ENCODE measurements around the gene TMEM171. TPM values are rescaled to one million over a fixed set of nuclear protein-coding genes. Genes with fewer than 3 reads are reported as not detected.

Gene TMEM171
- total and polyA plus RNA-seq, 7 donors, result 21.7 to 49.9 (median 46.8) TPM; not detected in 4

DNA sequence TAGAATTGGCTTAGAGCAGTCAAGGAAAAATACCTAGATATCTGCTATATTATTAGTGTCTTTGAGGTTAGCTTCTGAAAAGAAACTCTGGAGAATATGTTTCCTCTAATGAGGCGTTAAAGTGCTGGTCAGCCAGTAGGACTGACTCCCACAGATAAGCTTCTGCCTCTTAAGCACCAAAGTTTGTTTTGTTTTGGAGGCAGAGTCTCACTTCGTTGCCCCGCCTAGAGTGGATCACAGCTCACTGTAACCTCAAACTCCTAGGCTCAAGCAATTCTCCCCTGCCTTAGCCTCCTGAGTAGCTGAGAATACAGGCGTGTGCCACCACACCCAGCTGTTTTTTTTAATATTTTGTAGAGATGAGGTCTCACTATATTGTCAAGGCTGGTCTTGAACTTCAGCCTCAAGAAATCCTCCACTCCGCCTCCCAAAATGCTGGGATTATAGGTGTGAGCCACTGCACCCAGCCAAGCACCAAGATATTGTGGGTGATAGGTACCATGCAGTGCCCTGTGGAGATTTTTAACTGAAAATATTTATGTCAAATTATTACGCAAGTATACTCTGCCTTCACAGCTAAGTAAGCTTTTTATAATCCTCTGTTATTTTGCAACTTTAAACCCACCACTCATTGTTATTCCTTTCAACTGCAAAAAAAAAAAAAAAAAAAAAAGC lies 24.7 kb upstream of the TMEM171 start:
- H3K36me3 ChIP-seq, result peaks cover 0 to 15% (median 0%) of the 10 kb centered on the region in 4 donors
- no peak overlapping the region for H3K4me3 ChIP-seq
- H3K27ac ChIP-seq, result no peak overlapping the region
- TF ChIP-seq POLR2A (IDR thresholded peaks at IDR 0.05) (no peak), POLR2AphosphoS5 (IDR thresholded peaks at IDR 0.05) (no peak), EP300 (IDR thresholded peaks at IDR 0.05) (no peak)
- TF ChIP-seq, protein P1, sequence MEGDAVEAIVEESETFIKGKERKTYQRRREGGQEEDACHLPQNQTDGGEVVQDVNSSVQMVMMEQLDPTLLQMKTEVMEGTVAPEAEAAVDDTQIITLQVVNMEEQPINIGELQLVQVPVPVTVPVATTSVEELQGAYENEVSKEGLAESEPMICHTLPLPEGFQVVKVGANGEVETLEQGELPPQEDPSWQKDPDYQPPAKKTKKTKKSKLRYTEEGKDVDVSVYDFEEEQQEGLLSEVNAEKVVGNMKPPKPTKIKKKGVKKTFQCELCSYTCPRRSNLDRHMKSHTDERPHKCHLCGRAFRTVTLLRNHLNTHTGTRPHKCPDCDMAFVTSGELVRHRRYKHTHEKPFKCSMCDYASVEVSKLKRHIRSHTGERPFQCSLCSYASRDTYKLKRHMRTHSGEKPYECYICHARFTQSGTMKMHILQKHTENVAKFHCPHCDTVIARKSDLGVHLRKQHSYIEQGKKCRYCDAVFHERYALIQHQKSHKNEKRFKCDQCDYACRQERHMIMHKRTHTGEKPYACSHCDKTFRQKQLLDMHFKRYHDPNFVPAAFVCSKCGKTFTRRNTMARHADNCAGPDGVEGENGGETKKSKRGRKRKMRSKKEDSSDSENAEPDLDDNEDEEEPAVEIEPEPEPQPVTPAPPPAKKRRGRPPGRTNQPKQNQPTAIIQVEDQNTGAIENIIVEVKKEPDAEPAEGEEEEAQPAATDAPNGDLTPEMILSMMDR (IDR thresholded peaks at IDR 0.05), result no peak
- no peak for DNase-seq
- H3K9me3 ChIP-seq, result peaks cover 0 to 4% (median 1%) of the 10 kb centered on the region in 4 donors
- H3K27me3 ChIP-seq, result no peaks in the 10 kb centered on the region
- intact Hi-C loops (cut with DNase I), result no loop called here
- WGBS, 2 donors, result 89 to 92% methylated on average over 6 of the region's 6 CpGs
- H3K4me1 ChIP-seq, result no peaks in the 10 kb centered on the region

DNA sequence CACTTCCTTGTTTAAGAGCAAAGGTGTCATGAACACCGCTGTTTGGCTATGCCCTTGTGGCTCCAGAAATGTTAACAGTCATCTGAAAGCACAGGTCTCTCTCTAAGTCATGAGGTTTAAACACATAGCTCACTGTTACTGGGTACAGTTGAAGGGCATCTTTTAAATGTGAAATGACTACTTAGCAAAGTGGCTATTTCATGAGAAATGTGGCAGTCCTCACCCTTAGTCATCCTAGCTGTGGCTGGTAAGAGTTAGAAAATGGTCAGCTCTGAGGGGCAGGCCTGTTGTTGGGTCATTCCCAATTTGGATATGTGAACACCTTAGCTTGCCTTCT lies 24.2 kb upstream of the TMEM171 start:
- H3K27ac ChIP-seq, result no peak overlapping the region
- peaks cover 0 to 4% (median 1%) of the 10 kb centered on the region in 4 donors for H3K9me3 ChIP-seq
- intact Hi-C loops (cut with DNase I), result no loop called here
- DNase-seq, result no peak
- TF ChIP-seq, protein P1 (IDR thresholded peaks at IDR 0.05), result no peak
- TF ChIP-seq EP300 (IDR thresholded peaks at IDR 0.05), result no peak
- TF ChIP-seq POLR2A (IDR thresholded peaks at IDR 0.05), result no peak
- no peak for TF ChIP-seq POLR2AphosphoS5 (IDR thresholded peaks at IDR 0.05)
- peaks cover 0 to 10% (median 0%) of the 10 kb centered on the region in 4 donors for H3K36me3 ChIP-seq
- no peaks in the 10 kb centered on the region for H3K4me1 ChIP-seq
- 64 to 73% methylated on average over 1 of the region's 1 CpG for WGBS, 2 donors
- H3K27me3 ChIP-seq, result no peaks in the 10 kb centered on the region
- no peak overlapping the region for H3K4me3 ChIP-seq

DNA sequence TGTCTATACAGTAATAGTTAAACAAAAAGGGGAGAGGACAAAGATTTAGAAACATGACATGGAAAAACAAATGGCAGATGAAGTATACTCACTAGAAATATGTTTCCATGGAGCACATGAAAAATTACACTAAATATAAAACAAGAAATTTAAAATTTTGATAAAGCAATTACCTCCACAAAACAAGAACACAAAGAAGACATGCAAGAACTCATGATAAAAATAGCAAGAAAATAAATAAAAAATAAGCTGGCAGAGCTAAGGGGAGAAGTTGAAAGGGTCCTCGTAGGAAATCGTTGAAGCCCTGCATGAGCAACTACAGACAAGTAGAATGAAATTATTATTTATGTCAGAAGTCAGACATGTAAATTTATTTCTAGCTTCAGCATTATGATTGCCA lies 22.6 kb upstream of the TMEM171 start:
- peaks cover 0 to 4% (median 1%) of the 10 kb centered on the region in 4 donors for H3K9me3 ChIP-seq
- intact Hi-C loops (cut with DNase I), result no loop called here
- no peaks in the 10 kb centered on the region for H3K4me1 ChIP-seq
- DNase-seq, result no peak
- H3K4me3 ChIP-seq, result no peak overlapping the region
- H3K27ac ChIP-seq, result no peak overlapping the region
- no peak for TF ChIP-seq POLR2AphosphoS5 (IDR thresholded peaks at IDR 0.05)
- no peak for TF ChIP-seq POLR2A (IDR thresholded peaks at IDR 0.05)
- TF ChIP-seq EP300 (IDR thresholded peaks at IDR 0.05), result no peak
- TF ChIP-seq, protein P1 (IDR thresholded peaks at IDR 0.05), result no peak
- no peaks in the 10 kb centered on the region for H3K27me3 ChIP-seq
- no peaks in the 10 kb centered on the region for H3K36me3 ChIP-seq
- WGBS, 2 donors, result 93 to 96% methylated on average over 2 of the region's 2 CpGs

DNA sequence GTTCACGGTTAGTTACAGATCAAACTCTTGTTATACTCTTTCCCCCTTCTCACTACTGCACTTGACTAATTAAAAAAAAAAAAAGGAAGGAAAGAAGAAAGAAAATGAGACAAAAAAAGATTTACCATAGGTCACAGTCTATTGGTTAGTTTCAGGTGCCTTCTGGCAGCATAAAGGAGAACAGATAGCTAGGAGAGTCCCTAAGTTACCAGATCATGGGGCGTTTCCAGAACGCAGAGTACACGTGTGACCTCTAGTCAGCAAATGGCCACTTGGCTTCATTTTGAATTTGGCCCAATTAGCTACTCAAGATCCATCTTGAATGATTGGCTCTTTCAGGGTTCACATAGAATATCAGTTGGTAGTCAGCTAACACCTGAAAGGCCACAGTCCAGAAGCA lies 20.3 kb upstream of the TMEM171 start:
- Histone ChIP-seq H3K36me3 (no peaks in the 10 kb centered on the region), H3K9me3 (peaks cover 0 to 4% (median 1%) of the 10 kb centered on the region in 4 donors), H3K27me3 (no peaks in the 10 kb centered on the region), H3K4me1 (no peaks in the 10 kb centered on the region), H3K4me3 (no peak overlapping the region), H3K27ac (no peak overlapping the region)
- TF ChIP-seq EP300 (IDR thresholded peaks at IDR 0.05) (no peak), POLR2A (IDR thresholded peaks at IDR 0.05) (no peak), POLR2AphosphoS5 (IDR thresholded peaks at IDR 0.05) (no peak)
- TF ChIP-seq, protein P1 (IDR thresholded peaks at IDR 0.05), result no peak
- intact Hi-C loops (cut with DNase I), result no loop called here
- WGBS, 2 donors, result 89 to 94% methylated on average over 4 of the region's 4 CpGs
- no peak for DNase-seq

DNA sequence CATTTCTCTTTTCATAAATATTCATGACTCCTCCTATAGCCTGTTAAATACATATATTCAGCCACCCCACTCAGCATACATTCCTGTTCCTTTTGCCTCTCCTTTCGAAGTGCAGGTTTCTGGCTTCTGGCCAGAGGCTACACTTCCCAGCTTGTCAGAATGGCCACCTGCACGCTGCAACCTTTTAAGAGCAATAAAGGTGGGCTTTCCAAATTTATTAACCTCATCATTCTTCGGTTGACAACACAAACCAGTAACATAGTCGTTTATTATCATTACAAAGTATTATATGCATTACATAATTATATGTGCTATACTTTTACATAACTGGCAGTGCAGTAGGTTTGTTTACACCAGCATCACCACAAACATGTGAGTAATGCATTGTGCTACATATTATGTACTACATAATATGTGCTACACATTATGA lies 16.5 kb upstream of the TMEM171 start:
- Histone ChIP-seq H3K27me3 (no peaks in the 10 kb centered on the region), H3K4me3 (no peak overlapping the region), H3K27ac (no peak overlapping the region), H3K9me3 (peaks cover 0 to 4% (median 0%) of the 10 kb centered on the region in 4 donors), H3K4me1 (no peaks in the 10 kb centered on the region), H3K36me3 (no peaks in the 10 kb centered on the region)
- 22 to 67% methylated on average over 4 of the region's 4 CpGs for WGBS, 2 donors
- TF ChIP-seq POLR2AphosphoS5 (IDR thresholded peaks at IDR 0.05), result no peak
- TF ChIP-seq EP300 (IDR thresholded peaks at IDR 0.05), result no peak
- no peak for TF ChIP-seq POLR2A (IDR thresholded peaks at IDR 0.05)
- TF ChIP-seq, protein P1 (IDR thresholded peaks at IDR 0.05), result no peak
- DNase-seq, result no peak
- intact Hi-C loops (cut with DNase I), result no loop called here

Measured in sigmoid colon (tissue), 7 donors.